ENCODE measurements around the gene CERS6. TPM values are rescaled to one million over a fixed set of nuclear protein-coding genes. Genes with fewer than 3 reads are reported as not detected.

CERS6 gene
- total and polyA plus RNA-seq, 2 experiments from 2014 or later = 7.4 to 35.0 TPM

- ATAC-seq = no peak
- no peak overlapping the region for H3K4me3 Mint-ChIP-seq
Measured at GRCh38 chr2:168686452-168687191, 230.6 kb downstream of the CERS6 start.

GRCh38 chr2:168687314-168687713, 231.2 kb downstream of the CERS6 start:
- Histone ChIP-seq H3K4me2 (no peak overlapping the region), H3K4me3 (no peak overlapping the region), H3K9me2 (ENCODE audit: insufficient read depth) (no peaks in the 10 kb centered on the region), H3K27me3 (ENCODE audit: insufficient read depth) (no peaks in the 10 kb centered on the region), H4K20me1 (replicated peaks; ENCODE audit: insufficient read depth) (no peaks in the 10 kb centered on the region), H3K36me3 (ENCODE audit: insufficient read depth) (no peaks in the 10 kb centered on the region), H3K27ac (ENCODE audit: low read depth) (no peak overlapping the region), H3K79me2 (replicated peaks; ENCODE audit: insufficient read depth) (no peaks in the 10 kb centered on the region), H3F3A (replicated peaks; ENCODE audit: low read depth) (no peaks in the 10 kb centered on the region), H3K4me1 (ENCODE audit: insufficient read depth) (peaks cover 5% of the 10 kb centered on the region; the same call in 1 of the 2 replicates), H2AFZ (no peak overlapping the region)
- peaks cover 2% of the 10 kb centered on the region for H3K27me3 Mint-ChIP-seq (ENCODE audit: insufficient read depth, low read depth, poor library complexity)
- H3K9me3 Mint-ChIP-seq = no peaks in the 10 kb centered on the region
- H3K4me1 Mint-ChIP-seq = peaks cover 27% of the 10 kb centered on the region
- DNase-seq (ENCODE audit: low spot score) (peak; percentile 52), ATAC-seq (peak; percentile 76)
- H3K4me3 Mint-ChIP-seq = no peak overlapping the region
- no peaks in the 10 kb centered on the region for H3K36me3 Mint-ChIP-seq (ENCODE audit: low read depth)
- TF ChIP-seq CTCF (conservative IDR thresholded peaks at IDR 0.05; ENCODE audit: low read depth in 2 of 2) (peak; percentile 47 to 51), CREB1 (CRISPR knock-in tag; IDR thresholded peaks at IDR 0.05; ENCODE audit: low read depth) (no peak)
- no peak overlapping the region for H3K27ac Mint-ChIP-seq

More at GRCh38 chr2:168686452-168687191, 230.6 kb downstream of the CERS6 start:
- H3K27ac ChIP-seq (ENCODE audit: low read depth) = no peak overlapping the region; the same call in 1 of the 2 replicates
- Mint-ChIP-seq H3K4me1 (peaks cover 28% of the 10 kb centered on the region), H3K27me3 (ENCODE audit: insufficient read depth, low read depth, poor library complexity) (peaks cover 2% of the 10 kb centered on the region), H3K36me3 (ENCODE audit: low read depth) (no peaks in the 10 kb centered on the region), H3K27ac (no peak overlapping the region), H3K9me3 (no peaks in the 10 kb centered on the region)
- H3K9me2 ChIP-seq (ENCODE audit: insufficient read depth) = no peaks in the 10 kb centered on the region
- no peak overlapping the region for H2AFZ ChIP-seq
- no peaks in the 10 kb centered on the region for H3K79me2 ChIP-seq (replicated peaks; ENCODE audit: insufficient read depth)
- DNase-seq (ENCODE audit: low spot score) = no peak
- H3K4me3 ChIP-seq = no peak overlapping the region
- no peaks in the 10 kb centered on the region for H3F3A ChIP-seq (replicated peaks; ENCODE audit: low read depth)
- no peak for TF ChIP-seq EZH2phosphoT487 (IDR thresholded peaks at IDR 0.05; ENCODE audit: unreplicated experiment)
- no peak for TF ChIP-seq CTCF (conservative IDR thresholded peaks at IDR 0.05; ENCODE audit: low read depth in 2 of 2)
- H3K4me2 ChIP-seq = no peak overlapping the region
- no peaks in the 10 kb centered on the region for H3K27me3 ChIP-seq (ENCODE audit: insufficient read depth)
- H3K36me3 ChIP-seq (ENCODE audit: insufficient read depth) = no peaks in the 10 kb centered on the region
- H4K20me1 ChIP-seq (replicated peaks; ENCODE audit: insufficient read depth) = no peaks in the 10 kb centered on the region
- peaks cover 5% of the 10 kb centered on the region; the same call in 1 of the 2 replicates for H3K4me1 ChIP-seq (ENCODE audit: insufficient read depth)

- no peaks in the 10 kb centered on the region for H3K79me2 ChIP-seq (replicated peaks; ENCODE audit: insufficient read depth)
- H3F3A ChIP-seq (replicated peaks; ENCODE audit: low read depth) = no peaks in the 10 kb centered on the region
- H3K4me3 ChIP-seq = no peak overlapping the region
- Mint-ChIP-seq H3K27ac (no peak overlapping the region), H3K9me3 (no peaks in the 10 kb centered on the region), H3K27me3 (ENCODE audit: insufficient read depth, low read depth, poor library complexity) (peaks cover 2% of the 10 kb centered on the region), H3K36me3 (ENCODE audit: low read depth) (no peaks in the 10 kb centered on the region), H3K4me3 (no peak overlapping the region), H3K4me1 (peaks cover 14% of the 10 kb centered on the region; the same call in 2 of the 3 replicates)
- no peaks in the 10 kb centered on the region for H3K4me1 ChIP-seq (ENCODE audit: insufficient read depth)
- DNase-seq (ENCODE audit: low spot score) (no peak), ATAC-seq (no peak)
- H3K27ac ChIP-seq (ENCODE audit: low read depth) = no peak overlapping the region
- H2AFZ ChIP-seq = no peak overlapping the region
- no peaks in the 10 kb centered on the region for H3K27me3 ChIP-seq (ENCODE audit: insufficient read depth)
- no peak overlapping the region for H3K4me2 ChIP-seq
- no peaks in the 10 kb centered on the region for H3K36me3 ChIP-seq (ENCODE audit: insufficient read depth)
- H3K9me2 ChIP-seq (ENCODE audit: insufficient read depth) = no peaks in the 10 kb centered on the region
- H4K20me1 ChIP-seq (replicated peaks; ENCODE audit: insufficient read depth) = 0 out of 2 replicates have a peak, but pooled peaks cover 4% of the 10 kb centered on the region
- TF ChIP-seq CREB1 (CRISPR knock-in tag; IDR thresholded peaks at IDR 0.05; ENCODE audit: low read depth) (no peak), NANOG (IDR thresholded peaks at IDR 0.05; ENCODE audit: borderline replicate concordance) (no peak), EZH2phosphoT487 (IDR thresholded peaks at IDR 0.05; ENCODE audit: unreplicated experiment) (no peak), EZH2 (IDR thresholded peaks at IDR 0.05; ENCODE audit: low read depth, unreplicated experiment) (no peak), JUNB (IDR thresholded peaks at IDR 0.05; ENCODE audit: unreplicated experiment) (no peak), ETS1 (IDR thresholded peaks at IDR 0.05) (no peak)
Measured at GRCh38 chr2:168690381-168690885, 234.4 kb downstream of the CERS6 start.
